AG09309 (cell line): ENCODE measurements around the gene PPP4R2.

ENCODE experiments used
- DNase-seq: peaks from one replicate; pipeline ENCODE4 v3.0.0-alpha.2; 2010; ENCODE audit warnings: low read depth
- H3K4me3 ChIP-seq: 2 replicates; pipeline ENCODE4 v1.5.1; 2011; ENCODE audit warnings: mild to moderate bottlenecking, low read depth, low read length, moderate library complexity; ENCODE audit not compliant: control insufficient read depth
- TF ChIP-seq, protein P1 (sequence below): IDR thresholded peaks from 2 replicates; pipeline ENCODE4 v1.5.1; 2011; ENCODE audit warnings: mild to moderate bottlenecking, low read depth, low read length, inconsistent platforms; ENCODE audit not compliant: insufficient read depth, control insufficient read depth; ENCODE audit errors: missing control alignments

Gene PPP4R2

GRCh38 chr3:73004316-73004715 lies 7.7 kb downstream of the PPP4R2 start:
- no peak for DNase-seq
- no peak overlapping the region for H3K4me3 ChIP-seq
- TF ChIP-seq, protein P1, sequence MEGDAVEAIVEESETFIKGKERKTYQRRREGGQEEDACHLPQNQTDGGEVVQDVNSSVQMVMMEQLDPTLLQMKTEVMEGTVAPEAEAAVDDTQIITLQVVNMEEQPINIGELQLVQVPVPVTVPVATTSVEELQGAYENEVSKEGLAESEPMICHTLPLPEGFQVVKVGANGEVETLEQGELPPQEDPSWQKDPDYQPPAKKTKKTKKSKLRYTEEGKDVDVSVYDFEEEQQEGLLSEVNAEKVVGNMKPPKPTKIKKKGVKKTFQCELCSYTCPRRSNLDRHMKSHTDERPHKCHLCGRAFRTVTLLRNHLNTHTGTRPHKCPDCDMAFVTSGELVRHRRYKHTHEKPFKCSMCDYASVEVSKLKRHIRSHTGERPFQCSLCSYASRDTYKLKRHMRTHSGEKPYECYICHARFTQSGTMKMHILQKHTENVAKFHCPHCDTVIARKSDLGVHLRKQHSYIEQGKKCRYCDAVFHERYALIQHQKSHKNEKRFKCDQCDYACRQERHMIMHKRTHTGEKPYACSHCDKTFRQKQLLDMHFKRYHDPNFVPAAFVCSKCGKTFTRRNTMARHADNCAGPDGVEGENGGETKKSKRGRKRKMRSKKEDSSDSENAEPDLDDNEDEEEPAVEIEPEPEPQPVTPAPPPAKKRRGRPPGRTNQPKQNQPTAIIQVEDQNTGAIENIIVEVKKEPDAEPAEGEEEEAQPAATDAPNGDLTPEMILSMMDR: no peak

- H3K4me3 ChIP-seq: no peak overlapping the region
- DNase-seq: no peak
- TF ChIP-seq, protein P1: no peak
These were observed 11.5 kb downstream of the PPP4R2 start for GRCh38 chr3:73007992-73008712.

DNA sequence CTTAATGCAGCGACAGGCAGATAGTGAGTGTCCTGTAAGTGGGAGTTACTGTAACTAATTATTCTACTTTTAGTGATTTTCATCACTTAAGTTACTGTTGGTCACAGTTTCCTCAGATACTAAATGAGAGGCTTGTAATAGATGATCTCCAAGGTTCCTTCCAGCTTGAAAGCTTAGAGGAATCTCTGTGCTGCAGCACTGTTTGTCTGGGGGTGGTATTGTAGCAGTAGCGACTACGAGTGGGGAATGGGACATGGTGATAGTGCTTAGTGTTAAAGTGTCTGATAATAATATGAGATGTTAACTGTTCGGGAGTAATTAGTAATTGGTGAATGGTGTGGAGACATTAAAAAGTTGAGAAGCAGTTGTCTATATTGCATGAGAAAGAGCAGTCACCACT lies 12.4 kb downstream of the PPP4R2 start:
- no peak overlapping the region for H3K4me3 ChIP-seq
- TF ChIP-seq, protein P1: no peak
- no peak for DNase-seq

GRCh38 chr3:73009750-73010149 lies 13.1 kb downstream of the PPP4R2 start:
- no peak overlapping the region for H3K4me3 ChIP-seq
- TF ChIP-seq, protein P1: no peak
- no peak for DNase-seq

DNA sequence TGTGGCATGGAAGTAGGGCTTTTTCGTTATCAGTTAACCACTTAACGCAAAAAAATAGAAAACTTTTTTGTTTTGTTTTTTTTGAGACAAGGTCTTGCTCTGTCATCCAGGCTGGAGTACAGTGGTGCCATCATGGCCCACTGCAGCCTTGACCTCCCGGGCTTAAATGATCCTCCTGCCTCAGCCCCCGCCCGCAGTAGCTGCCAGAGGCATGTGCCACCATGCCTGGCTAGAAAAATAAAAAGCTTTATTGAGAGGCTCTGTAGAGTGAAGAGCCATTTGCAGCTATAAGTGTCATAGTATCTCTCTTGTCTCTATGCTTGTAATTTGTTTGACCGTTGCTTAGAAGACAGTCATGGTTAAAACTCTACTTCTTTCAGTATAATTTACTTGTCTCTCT lies 13.5 kb downstream of the PPP4R2 start:
- no peak overlapping the region for H3K4me3 ChIP-seq
- no peak for DNase-seq
- TF ChIP-seq, protein P1: no peak

DNA sequence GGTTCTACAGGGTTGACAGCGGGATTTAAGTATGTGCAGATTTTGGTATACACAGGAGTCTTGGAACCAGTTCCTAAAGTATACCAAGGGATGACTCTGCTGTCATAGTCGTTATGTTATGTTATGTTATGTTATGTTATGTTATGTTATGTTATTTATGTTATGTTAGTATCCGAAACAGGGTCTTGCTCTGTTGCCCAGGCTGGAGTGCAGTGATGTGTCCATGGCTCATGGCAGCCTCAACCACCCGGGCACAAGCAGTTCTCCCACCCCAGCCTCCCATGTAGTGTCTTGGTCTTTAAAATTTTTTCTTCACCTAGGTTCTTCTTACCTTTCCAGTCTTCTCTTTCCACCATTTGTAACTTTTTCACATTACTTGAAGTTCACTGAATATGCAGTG lies 21.7 kb downstream of the PPP4R2 start:
- H3K4me3 ChIP-seq: no peak overlapping the region
- DNase-seq: no peak
- TF ChIP-seq, protein P1: no peak

GRCh38 chr3:73018790-73019441 lies 22.3 kb downstream of the PPP4R2 start:
- DNase-seq: no peak
- TF ChIP-seq, protein P1: no peak
- no peak overlapping the region for H3K4me3 ChIP-seq
